ENCODE data around the gene CAMTA1.

The CAMTA1 gene

DNA sequence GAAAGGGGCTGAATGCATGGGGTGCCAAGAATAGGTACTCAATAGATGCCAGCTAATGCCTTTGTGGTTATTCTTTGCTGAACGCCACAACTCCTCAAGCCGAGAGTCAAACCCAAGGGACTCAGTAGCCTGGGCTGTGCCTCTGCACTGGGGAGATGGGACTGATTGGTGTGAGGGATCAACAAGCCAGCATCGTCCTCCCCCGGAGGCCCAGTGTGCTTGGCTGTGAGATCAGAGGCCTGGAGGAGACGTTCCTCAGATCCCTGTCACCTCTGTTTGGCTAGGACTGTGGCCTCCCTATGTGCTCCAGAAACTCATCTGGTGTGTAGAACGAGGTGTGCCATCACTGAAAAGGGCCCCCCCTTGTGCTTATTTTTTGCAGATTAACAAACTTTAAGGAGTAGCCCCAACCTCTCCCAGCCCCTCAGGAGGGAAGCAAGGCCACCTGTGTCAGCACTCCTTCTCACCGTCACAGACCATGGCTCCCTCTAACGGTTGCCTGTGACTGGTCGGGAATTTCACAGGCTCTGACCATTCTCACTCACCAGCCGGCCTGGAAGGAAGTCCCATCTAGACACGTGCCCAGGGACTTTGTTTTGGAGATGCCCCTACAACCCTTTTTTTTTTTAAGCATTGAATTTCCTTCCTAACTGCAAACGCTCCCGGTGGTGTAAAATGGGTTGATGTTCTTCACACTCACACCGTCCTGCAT is 791.8 kb downstream of the CAMTA1 start:
- no peak overlapping the region for H2AFZ ChIP-seq (ENCODE audit: low read depth, low read length, severe bottlenecking)
- H3K36me3 ChIP-seq (ENCODE audit: low read length) = no peaks in the 10 kb centered on the region
- no peaks in the 10 kb centered on the region for H3K27me3 ChIP-seq (ENCODE audit: low read length)
- TF ChIP-seq EZH2phosphoT487 (conservative IDR thresholded peaks at IDR 0.05; ENCODE audit: low read length) = no peak
- TF ChIP-seq, protein P1, sequence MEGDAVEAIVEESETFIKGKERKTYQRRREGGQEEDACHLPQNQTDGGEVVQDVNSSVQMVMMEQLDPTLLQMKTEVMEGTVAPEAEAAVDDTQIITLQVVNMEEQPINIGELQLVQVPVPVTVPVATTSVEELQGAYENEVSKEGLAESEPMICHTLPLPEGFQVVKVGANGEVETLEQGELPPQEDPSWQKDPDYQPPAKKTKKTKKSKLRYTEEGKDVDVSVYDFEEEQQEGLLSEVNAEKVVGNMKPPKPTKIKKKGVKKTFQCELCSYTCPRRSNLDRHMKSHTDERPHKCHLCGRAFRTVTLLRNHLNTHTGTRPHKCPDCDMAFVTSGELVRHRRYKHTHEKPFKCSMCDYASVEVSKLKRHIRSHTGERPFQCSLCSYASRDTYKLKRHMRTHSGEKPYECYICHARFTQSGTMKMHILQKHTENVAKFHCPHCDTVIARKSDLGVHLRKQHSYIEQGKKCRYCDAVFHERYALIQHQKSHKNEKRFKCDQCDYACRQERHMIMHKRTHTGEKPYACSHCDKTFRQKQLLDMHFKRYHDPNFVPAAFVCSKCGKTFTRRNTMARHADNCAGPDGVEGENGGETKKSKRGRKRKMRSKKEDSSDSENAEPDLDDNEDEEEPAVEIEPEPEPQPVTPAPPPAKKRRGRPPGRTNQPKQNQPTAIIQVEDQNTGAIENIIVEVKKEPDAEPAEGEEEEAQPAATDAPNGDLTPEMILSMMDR (IDR thresholded peaks at IDR 0.05; ENCODE audit: insufficient read depth, low read length, poor library complexity, severe bottlenecking) = no peak
- no peaks in the 10 kb centered on the region for H3K9me3 ChIP-seq (ENCODE audit: insufficient read depth, low read length)
- H3K79me2 ChIP-seq (ENCODE audit: insufficient read depth, low read length) = no peaks in the 10 kb centered on the region
- H4K20me1 ChIP-seq (ENCODE audit: low read depth, low read length) = no peaks in the 10 kb centered on the region
- H3K9me2 ChIP-seq (replicated peaks; ENCODE audit: insufficient read depth, low read length) = no peaks in the 10 kb centered on the region
- no peak overlapping the region for H3K27ac ChIP-seq (ENCODE audit: low read depth, low read length)
- no peak overlapping the region for H3K4me3 ChIP-seq (ENCODE audit: insufficient read depth, low read length, poor library complexity, severe bottlenecking)
- no peak overlapping the region for H3K9ac ChIP-seq (ENCODE audit: low read length)
- H3F3A ChIP-seq (ENCODE audit: insufficient read depth) = no peaks in the 10 kb centered on the region
- H3K4me2 ChIP-seq (ENCODE audit: low read depth, low read length, poor library complexity, severe bottlenecking) = no peak overlapping the region

DNA sequence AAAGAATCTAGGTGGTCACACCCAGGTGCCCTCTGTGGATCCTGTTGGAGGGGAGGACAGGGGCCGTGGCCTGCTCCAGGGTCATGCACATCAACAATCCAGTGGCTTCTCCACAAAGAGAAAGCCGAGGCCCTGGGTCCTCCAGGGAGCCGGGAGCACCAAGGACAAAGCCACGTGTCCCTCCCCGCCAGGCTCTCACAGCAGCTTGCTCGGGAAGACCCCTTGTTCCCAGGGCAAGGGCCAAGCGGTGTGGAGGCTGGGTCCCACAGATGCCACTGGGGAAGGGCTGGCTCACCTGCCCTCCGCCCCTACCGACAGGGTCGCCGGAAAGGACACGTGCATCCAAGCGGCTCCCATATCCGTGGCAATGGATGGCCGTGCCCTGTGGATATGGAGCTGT is 793.0 kb downstream of the CAMTA1 start:
- Histone ChIP-seq H3K4me3 (ENCODE audit: insufficient read depth, low read length, poor library complexity, severe bottlenecking) (no peak overlapping the region), H4K20me1 (ENCODE audit: low read depth, low read length) (no peaks in the 10 kb centered on the region), H3K9ac (ENCODE audit: low read length) (no peak overlapping the region), H3K4me2 (ENCODE audit: low read depth, low read length, poor library complexity, severe bottlenecking) (no peak overlapping the region), H3K36me3 (ENCODE audit: low read length) (no peaks in the 10 kb centered on the region), H3K27me3 (ENCODE audit: low read length) (no peaks in the 10 kb centered on the region), H2AFZ (ENCODE audit: low read depth, low read length, severe bottlenecking) (no peak overlapping the region), H3K27ac (ENCODE audit: low read depth, low read length) (no peak overlapping the region), H3K9me3 (ENCODE audit: insufficient read depth, low read length) (no peaks in the 10 kb centered on the region), H3F3A (ENCODE audit: insufficient read depth) (no peaks in the 10 kb centered on the region), H3K9me2 (replicated peaks; ENCODE audit: insufficient read depth, low read length) (no peaks in the 10 kb centered on the region), H3K79me2 (ENCODE audit: insufficient read depth, low read length) (no peaks in the 10 kb centered on the region)
- TF ChIP-seq EZH2phosphoT487 (conservative IDR thresholded peaks at IDR 0.05; ENCODE audit: low read length) = no peak
- TF ChIP-seq, protein P1 (IDR thresholded peaks at IDR 0.05; ENCODE audit: insufficient read depth, low read length, poor library complexity, severe bottlenecking) = no peak

DNA sequence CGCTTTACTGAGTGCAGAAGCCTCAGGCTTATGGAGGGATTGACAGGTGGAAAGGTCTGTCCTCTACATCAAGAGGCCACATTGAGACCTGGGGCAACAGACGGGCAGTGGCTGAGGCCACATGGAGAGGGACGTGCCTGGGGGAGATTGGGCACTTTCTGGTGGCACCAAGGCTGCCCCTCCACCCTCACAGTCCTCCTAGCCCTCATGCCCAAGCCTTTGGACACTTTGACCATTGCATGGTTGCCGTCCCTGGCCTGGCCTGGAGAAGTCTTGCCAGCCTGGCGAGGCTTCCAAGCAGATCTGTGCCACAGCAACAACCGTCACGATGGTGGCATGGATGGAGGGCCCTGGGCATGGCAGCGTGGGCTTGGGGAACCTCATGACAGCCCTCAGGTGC is 793.8 kb downstream of the CAMTA1 start:
- no peak overlapping the region for H3K27ac ChIP-seq (ENCODE audit: low read depth, low read length)
- no peaks in the 10 kb centered on the region for H3K36me3 ChIP-seq (ENCODE audit: low read length)
- H3F3A ChIP-seq (ENCODE audit: insufficient read depth) = no peaks in the 10 kb centered on the region
- no peaks in the 10 kb centered on the region for H3K79me2 ChIP-seq (ENCODE audit: insufficient read depth, low read length)
- no peak for TF ChIP-seq EZH2phosphoT487 (conservative IDR thresholded peaks at IDR 0.05; ENCODE audit: low read length)
- TF ChIP-seq, protein P1 (IDR thresholded peaks at IDR 0.05; ENCODE audit: insufficient read depth, low read length, poor library complexity, severe bottlenecking) = no peak
- no peaks in the 10 kb centered on the region for H3K27me3 ChIP-seq (ENCODE audit: low read length)
- H4K20me1 ChIP-seq (ENCODE audit: low read depth, low read length) = no peaks in the 10 kb centered on the region
- H3K9ac ChIP-seq (ENCODE audit: low read length) = no peak overlapping the region
- H3K4me2 ChIP-seq (ENCODE audit: low read depth, low read length, poor library complexity, severe bottlenecking) = no peak overlapping the region
- no peak overlapping the region for H3K4me3 ChIP-seq (ENCODE audit: insufficient read depth, low read length, poor library complexity, severe bottlenecking)
- no peaks in the 10 kb centered on the region for H3K9me3 ChIP-seq (ENCODE audit: insufficient read depth, low read length)
- H3K9me2 ChIP-seq (replicated peaks; ENCODE audit: insufficient read depth, low read length) = no peaks in the 10 kb centered on the region
- H2AFZ ChIP-seq (ENCODE audit: low read depth, low read length, severe bottlenecking) = no peak overlapping the region

Data from SU-DHL-6 (cell line).